RWPE1 (cell line): ENCODE measurements around the gene RGL1.
A peak's percentile ranks its signal among the peaks of the same experiment; 100 is the strongest.

Source experiments
- CTCF ChIA-PET: fragments of 350-600 bp; sonication (Branson Sonifier 250); formaldehyde crosslinking; extraction: SDS; loops from one replicate; lab custom pipeline; 2021; lab: Yijun Ruan, JAX
- POLR2A ChIA-PET: fragments of 400-600 bp; formaldehyde crosslinking; extraction: SDS; loops from one replicate; lab custom pipeline; 2020; ENCODE audit warnings: antibody characterized with exemption; ENCODE audit not compliant: low non-redundant PET; lab: Yijun Ruan, JAX
- DNase-seq: peaks from one replicate; pipeline ENCODE4 v3.0.0; 2012; ENCODE audit warnings: low spot score
- H3K27ac ChIP-seq: fragments of 450-650 bp; 2 replicates; pipeline ENCODE4 v1.5.1; 2017
- TF ChIP-seq, protein P1 (sequence below): fragments of 450-650 bp; conservative IDR thresholded peaks from 2 replicates; pipeline ENCODE4 v1.5.1; 2017; ENCODE audit warnings: low read depth, mild to moderate bottlenecking

Gene RGL1

DNA sequence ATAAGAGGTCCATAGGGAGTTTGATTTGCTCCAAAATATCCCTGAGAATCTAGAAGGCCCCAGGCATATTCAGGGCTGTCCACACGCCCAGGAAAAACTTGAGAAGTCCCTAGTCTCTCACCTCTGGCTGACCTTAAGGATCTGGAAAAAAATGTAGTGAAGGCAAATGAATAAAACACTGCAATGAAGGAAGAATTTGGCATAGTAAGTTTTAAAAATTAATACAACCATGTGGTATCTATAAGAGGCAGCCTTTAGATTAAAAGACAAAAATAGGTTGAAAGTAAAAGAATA lies 141.3 kb downstream of the RGL1 start:
- TF ChIP-seq, protein P1, sequence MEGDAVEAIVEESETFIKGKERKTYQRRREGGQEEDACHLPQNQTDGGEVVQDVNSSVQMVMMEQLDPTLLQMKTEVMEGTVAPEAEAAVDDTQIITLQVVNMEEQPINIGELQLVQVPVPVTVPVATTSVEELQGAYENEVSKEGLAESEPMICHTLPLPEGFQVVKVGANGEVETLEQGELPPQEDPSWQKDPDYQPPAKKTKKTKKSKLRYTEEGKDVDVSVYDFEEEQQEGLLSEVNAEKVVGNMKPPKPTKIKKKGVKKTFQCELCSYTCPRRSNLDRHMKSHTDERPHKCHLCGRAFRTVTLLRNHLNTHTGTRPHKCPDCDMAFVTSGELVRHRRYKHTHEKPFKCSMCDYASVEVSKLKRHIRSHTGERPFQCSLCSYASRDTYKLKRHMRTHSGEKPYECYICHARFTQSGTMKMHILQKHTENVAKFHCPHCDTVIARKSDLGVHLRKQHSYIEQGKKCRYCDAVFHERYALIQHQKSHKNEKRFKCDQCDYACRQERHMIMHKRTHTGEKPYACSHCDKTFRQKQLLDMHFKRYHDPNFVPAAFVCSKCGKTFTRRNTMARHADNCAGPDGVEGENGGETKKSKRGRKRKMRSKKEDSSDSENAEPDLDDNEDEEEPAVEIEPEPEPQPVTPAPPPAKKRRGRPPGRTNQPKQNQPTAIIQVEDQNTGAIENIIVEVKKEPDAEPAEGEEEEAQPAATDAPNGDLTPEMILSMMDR, result no peak
- no peak for DNase-seq
- ChIA-PET POLR2A (no interaction called here), CTCF (no interaction called here)
- H3K27ac ChIP-seq, result no peak overlapping the region

DNA sequence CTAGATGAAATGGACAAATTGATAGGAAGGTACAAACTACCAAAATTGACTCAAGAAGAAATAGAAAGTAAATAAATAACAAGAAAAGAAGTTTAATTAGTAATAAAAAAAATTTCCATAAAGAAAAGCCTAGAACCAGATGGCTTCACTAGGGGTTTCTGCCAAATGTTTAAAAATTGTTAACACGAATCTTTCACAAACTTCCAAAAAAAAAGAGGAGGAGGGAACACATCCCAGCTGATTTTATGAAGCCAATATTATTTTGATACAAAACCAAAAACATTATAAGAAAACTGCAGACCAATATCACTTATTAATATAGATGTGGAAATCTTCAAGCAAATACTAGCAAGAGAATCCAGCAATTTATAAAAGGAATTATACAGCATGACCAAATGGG lies 143.1 kb downstream of the RGL1 start:
- TF ChIP-seq, protein P1, result no peak
- H3K27ac ChIP-seq, result no peak overlapping the region
- CTCF ChIA-PET, result no interaction called here
- POLR2A ChIA-PET, result no interaction called here
- DNase-seq, result no peak

DNA sequence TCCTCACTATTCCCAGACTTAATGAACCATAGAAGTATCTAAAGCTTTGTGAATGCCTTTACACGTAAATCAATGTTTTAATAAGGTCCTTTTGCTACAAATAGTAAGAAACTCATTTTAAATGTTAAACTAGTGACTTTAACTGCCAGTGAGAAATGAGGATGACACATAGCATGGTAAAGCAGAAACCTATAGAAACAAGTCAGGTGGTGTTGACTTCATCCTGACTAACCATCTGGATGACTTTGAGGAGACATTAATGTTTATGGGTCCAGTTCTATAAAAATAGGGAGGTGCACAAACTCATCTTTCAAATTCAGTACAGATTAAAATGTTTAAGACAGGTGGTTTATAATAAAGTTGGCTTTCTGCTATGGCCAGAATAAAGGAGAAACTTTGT lies 147.2 kb downstream of the RGL1 start:
- ChIA-PET CTCF (no interaction called here), POLR2A (no interaction called here)
- DNase-seq, result no peak
- no peak overlapping the region for H3K27ac ChIP-seq
- TF ChIP-seq, protein P1, result no peak

DNA sequence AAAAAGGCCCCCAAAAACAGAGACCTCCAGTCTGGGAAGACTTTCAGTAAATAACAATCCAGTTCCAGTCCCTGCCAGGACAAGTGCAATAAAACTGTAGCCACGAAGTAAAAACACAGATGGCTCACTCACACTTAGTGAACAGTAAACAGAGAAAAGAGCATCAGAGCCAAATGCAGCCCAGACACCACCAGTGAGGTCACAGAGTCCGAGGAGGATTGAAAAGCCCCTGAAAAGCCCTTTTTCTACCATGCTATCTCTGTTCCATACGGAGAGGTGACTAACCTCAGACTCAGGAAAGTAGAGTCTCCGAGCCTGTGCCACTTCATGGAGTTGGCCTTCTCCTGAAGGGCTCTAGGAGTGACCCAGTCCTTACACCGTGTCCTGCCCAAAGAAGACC lies 148.1 kb downstream of the RGL1 start:
- ChIA-PET POLR2A (no interaction called here), CTCF (interaction anchor here (1.0 kb wide), 1 partner anchor 17 kb away, joined by 4 read pairs; no protein-coding TSS in a partner anchor)
- TF ChIP-seq, protein P1, result no peak
- no peak overlapping the region for H3K27ac ChIP-seq
- no peak for DNase-seq

DNA sequence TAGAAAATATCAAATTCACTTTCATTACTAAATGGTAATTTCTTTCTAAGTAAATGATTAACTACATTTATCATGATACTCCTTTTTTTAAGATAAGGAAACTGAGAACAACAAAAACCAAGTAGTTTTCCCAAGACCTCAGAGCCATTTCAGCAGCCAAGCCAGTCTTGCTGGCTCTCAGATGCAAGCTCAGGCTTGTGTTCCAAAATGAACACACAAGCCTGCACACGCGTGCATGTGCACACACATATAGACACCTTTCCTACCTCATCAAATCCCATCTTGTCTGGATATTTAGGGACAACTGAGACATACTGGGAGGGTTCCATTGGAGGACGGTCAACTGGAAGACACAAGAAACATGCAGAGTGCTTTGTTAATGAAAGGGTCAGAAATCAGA lies 149.6 kb downstream of the RGL1 start:
- ChIA-PET CTCF (interaction anchor here (1.1 kb wide), 1 partner anchor 11 kb away, joined by 3 read pairs; no protein-coding TSS in a partner anchor), POLR2A (no interaction called here)
- no peak for DNase-seq
- H3K27ac ChIP-seq, result no peak overlapping the region
- TF ChIP-seq, protein P1, result no peak

DNA sequence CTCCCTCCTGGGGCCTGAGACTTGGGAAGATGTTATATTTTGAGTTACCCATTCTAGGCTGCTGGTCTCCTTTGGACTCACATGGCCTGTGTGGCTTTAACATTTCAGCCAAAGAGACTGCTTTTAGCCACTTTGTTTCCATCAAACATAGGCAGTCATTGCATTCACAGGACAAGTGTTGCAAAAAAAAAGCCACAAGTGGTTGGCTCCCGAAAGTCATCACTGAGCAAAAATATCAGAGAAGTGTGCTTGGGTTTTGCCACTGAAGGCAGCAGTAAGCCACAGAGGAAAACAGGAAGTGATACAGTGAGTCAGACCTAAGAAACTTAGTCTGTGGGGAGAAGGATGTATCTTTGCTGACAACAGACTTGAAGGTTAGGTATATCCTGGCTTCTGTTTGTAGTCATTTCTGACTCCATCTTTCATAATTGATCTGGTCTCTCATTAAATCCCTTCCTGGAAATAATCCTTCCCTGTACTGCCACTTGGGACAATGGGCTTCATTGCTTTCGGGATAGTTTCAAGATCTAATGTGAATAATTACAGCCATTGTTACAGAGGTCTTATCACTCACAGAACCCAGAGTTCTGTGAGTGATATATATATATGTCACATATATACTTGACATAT lies 151.8 kb downstream of the RGL1 start:
- CTCF ChIA-PET, result interaction anchor here (0.6 kb wide), 1 partner anchor 394 kb away, joined by 4 read pairs; no protein-coding TSS in a partner anchor
- TF ChIP-seq, protein P1, result no peak
- H3K27ac ChIP-seq, result no peak overlapping the region
- POLR2A ChIA-PET, result no interaction called here
- peak; percentile 38 for DNase-seq
